ENCODE data around the gene CD209.

DNA sequence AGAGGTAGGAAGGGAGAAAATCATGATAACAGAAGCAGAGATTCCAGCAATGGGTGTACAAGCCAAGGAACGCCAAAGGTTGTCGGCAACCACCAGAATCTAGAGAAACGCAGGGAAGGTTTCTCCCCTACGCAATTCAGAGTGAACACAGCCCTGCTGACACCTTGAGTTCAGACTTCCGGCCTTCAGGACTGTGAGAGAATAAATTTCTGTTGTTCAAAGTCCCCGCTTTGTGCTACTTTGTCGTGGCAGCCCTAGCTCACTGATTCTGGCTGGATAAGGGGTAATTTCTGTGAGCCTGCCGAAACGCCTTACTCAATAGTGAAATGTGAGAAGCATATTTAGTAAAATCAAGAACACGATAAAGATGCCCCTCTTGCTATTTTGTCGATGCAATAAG, 10.1 kb downstream of the CD209 start:
- TF ChIP-seq POLR2AphosphoS5 (IDR thresholded peaks at IDR 0.05; ENCODE audit: borderline replicate concordance, low read depth, low read length): no peak
- TF ChIP-seq EZH2 (IDR thresholded peaks at IDR 0.05): no peak
- TF ChIP-seq FOXP2 (optimal IDR thresholded peaks at IDR 0.05; ENCODE audit: control extremely low read depth, extremely low read length, insufficient read depth): no peak

Data from SK-N-MC (cell line).